ENCODE results near the gene IGFL1.
"Not testable (repeated sequence)": the region's sequence is repeated elsewhere in the genome, so short reads cannot be mapped to it uniquely, and the experiment has no call there.

Gene IGFL1

DNA sequence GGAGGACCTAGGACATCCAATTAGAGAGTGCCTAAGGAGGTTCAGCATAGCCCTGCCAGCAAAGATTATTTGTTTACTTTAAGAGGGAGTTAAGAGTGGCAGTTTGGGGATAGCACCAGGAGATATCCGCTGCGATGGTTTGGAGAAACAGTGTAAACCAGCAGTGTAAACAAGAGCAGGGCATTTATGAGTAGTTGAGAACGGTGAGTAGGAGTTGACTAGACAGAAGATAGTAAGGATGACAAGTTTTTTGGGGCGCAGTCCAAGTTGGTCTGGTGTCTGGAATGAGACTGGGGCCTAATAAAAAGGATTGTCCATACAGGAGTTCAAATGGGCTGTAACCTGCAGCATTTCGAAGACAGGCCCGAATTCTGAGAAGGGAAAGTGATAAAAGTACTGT is 44.4 kb downstream of the IGFL1 start:
- DNase-seq = not testable (repeated sequence)

- DNase-seq = no peak
Measured at GRCh38 chr19:46279177-46279576, 49.6 kb downstream of the IGFL1 start.

All from activated naive CD4-positive, alpha-beta T cell treated with anti-CD3 and anti-CD28 coated beads, Interleukin-2, amount 50 U/mL, for 16 hours (primary cell).